Erythroblast (primary cell): ENCODE measurements around the gene CHTF18.
"Not testable (repeated sequence)": the region's sequence is repeated elsewhere in the genome, so short reads cannot be mapped to it uniquely, and the experiment has no call there.

Source experiments
- DNase-seq, 2 experiments: peaks; one replicate each; lab custom pipeline; 2025; lab: John Stamatoyannopoulos, UW
- GATA1 ChIP-seq: IDR thresholded peaks from 2 replicates; pipeline ENCODE4 v1.6.1; 2011; ENCODE audit warnings: low read depth, mild to moderate bottlenecking, control low read depth, low read length, moderate library complexity
- POLR2A ChIP-seq: IDR thresholded peaks from 2 replicates; pipeline ENCODE4 v1.6.1; 2011; ENCODE audit warnings: mild to moderate bottlenecking, low read length

CHTF18 gene

DNA sequence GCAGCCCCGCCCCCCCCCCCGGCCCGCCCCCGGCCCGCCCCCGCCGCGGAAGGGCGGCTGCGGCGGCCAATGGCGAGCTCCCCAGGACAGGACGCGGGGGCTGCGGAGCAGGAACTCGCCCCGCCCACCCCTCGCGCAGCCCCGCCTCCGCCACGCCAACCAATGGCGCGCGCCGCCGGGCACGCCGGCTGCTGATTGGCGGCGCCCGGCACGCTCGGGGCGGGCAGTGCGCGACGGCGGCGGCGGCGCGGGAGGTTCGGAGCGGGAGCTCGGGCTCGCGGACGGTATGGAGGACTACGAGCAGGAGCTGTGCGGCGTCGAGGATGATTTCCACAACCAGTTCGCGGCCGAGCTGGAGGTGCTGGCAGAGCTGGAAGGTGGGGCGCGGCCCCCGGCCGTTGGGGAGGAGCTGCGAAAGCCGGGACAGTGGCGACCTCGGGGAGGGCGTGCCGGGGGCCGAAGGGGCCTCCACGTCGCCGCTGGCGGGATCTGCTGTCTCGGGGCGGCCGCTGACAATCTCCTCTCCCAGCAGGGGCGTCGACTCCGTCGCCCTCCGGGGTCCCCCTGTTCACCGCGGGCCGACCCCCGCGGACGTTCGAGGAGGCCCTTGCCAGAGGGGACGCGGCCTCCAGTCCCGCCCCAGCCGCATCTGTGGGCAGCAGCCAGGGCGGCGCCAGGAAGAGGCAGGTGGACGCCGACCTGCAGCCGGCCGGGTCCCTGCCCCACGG, at the start of gene CHTF18:
Gene CHTF18 (plus strand): TSS at position 222 of the 728 bp plus-strand sequence. CDS start 65 bp downstream, at position 287.
- peak; percentile 96 to 98 for DNase-seq
- TF ChIP-seq GATA1 (no peak), POLR2A (peak; percentile 39)

DNA sequence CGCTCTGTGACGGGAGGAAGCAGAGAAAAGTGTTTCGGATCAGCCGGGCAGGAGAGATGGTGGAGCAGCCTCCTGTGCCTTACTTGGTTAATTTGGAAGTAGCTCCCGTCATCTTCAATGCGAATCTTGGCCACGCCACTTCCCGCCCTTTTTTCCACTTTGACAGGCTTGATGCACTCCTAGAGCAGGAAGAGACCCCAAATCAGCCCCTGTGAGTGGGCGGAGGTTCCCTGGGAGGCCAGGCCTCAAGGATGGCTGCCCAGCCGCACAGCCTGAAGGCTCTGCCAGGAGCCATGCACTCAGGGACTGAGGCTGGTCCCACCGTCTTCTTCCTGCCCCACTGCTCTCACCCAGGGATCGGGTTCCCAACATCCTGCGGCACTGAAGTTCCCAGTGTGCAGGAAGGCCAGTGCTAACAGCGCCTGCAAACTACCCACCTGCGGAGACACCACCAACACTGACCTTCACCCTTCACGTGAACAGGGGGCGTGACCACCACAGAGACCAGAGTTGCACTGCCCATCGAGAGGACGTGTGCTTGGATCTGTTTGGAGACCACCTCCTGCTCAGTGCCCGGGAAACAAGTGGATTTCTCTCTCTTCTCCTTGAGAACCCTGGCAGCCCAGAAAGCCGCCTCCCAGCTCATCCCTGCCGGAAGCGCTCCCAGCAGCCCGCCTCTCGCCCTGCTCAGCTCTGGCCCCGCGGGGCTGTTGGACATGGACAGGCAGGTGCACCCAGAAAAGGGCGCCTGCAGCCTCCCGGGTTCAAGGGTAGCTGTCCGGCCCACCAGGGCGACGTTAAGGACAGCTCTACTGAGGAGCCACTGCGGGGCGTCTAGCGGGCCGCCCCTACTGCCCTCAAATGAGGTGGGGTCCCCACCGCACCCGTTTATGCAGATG, 48.6 kb upstream of the CHTF18 start:
- DNase-seq: no peak
- TF ChIP-seq POLR2A (no peak), GATA1 (no peak)

GRCh38 chr16:740459-740763, 48.0 kb upstream of the CHTF18 start:
- no peak for TF ChIP-seq POLR2A
- no peak for TF ChIP-seq GATA1
- DNase-seq: peak in 1 of 2 experiments; percentile 57

- DNase-seq: peak; percentile 94 to 97
- no peak for TF ChIP-seq GATA1
- TF ChIP-seq POLR2A: peak; percentile 65
Measured at GRCh38 chr16:740764-741505, 47.5 kb upstream of the CHTF18 start, which contains the start of gene CIAO3. TSS of gene CIAO3 (minus strand) at chr16:740997. CDS start at chr16:740985, 12 bp downstream.

DNA sequence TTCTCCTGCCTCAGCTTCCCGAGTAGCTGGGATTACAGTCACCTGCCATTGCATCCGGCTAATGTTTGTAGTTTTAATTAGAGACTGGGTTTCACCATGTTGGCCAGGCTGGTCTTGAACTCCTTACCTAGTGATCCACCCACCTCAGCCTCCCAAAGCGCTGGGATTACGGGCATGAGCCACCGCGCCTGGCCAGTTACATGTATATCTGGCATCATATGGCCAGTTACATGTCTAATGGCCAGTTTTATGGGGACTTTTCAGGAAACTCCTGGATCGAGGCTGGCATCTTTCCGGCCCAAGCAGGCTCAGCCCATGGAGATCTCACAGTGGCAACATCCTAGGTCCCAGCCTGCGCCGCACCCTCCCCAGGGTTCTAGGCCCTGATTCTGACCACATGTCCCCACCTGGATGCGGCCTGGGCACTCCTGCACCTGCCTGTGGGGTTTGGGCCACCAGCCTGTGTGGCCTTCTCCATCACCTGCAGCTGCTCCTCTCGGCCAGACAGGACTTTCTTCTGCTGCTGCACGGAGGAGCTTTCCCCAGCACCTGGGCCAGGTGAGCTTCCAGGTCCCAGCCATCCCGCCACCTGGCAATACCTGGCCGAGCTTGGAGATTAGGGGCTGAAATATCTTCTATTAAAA, 46.3 kb upstream of the CHTF18 start:
- DNase-seq: no peak
- TF ChIP-seq GATA1 (no peak), POLR2A (no peak)

DNA sequence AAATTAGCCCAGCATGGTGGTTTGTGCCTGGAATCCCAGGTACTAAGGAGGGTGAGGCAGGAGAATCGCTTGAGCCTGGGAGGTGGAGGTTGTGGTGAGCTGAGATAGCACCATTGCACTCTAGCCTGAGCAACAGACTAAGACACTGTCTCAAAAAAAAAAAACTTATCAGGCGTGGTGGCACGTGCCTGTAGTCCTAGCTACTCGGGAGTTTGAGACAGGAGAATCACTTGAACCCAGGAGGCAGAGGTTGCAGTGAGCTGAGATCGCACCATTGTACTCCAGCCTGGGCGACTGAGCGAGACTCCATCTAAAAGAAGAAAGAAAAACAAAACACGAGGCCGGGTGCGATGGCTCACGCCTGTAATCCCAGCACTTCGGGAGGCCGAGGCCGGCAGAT, 45.5 kb upstream of the CHTF18 start:
- not testable (repeated sequence) for DNase-seq

GRCh38 chr16:743794-744500, 44.5 kb upstream of the CHTF18 start:
- no peak for DNase-seq

GRCh38 chr16:745739-746138, 42.7 kb upstream of the CHTF18 start:
- no peak for DNase-seq
- TF ChIP-seq GATA1 (no peak), POLR2A (no peak)

More at GRCh38 chr16:743794-744500, 44.5 kb upstream of the CHTF18 start:
- TF ChIP-seq GATA1 (no peak), POLR2A (no peak)

GRCh38 chr16:746637-747036, 41.8 kb upstream of the CHTF18 start:
- DNase-seq: no peak
- no peak for TF ChIP-seq POLR2A
- no peak for TF ChIP-seq GATA1

- DNase-seq: no peak
- TF ChIP-seq POLR2A (no peak), GATA1 (no peak)
Measured at GRCh38 chr16:747978-748746, 40.3 kb upstream of the CHTF18 start.

- no peak for TF ChIP-seq POLR2A
- no peak for TF ChIP-seq GATA1
- DNase-seq: no peak
Measured at GRCh38 chr16:749010-749409, 39.4 kb upstream of the CHTF18 start.

DNA sequence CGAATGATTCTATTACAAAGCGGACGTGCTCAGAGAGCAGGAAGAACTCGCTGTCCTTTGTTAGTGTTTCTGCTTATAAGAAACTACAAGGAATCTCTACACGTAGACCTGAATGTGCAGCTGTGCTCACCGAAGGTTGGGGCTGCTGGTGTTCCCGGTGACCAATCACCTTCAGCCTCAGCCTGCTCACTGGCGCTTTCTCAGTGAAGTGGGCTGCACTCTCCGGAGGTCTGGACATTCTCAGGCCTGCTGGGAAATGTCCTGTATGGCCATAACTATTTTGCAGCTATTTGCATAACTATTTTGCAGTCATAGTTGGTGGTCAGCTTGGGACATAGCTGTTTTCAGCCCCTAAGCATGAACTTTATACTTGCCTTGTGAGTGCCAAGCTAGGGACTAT, 37.9 kb upstream of the CHTF18 start:
- no peak for DNase-seq
- TF ChIP-seq POLR2A (no peak), GATA1 (no peak)
